SK-N-SH (cell line): ENCODE measurements around the gene MLKL. TPM values are rescaled to one million over a fixed set of nuclear protein-coding genes. Genes with fewer than 3 reads are reported as not detected.
"Not testable (repeated sequence)": the region's sequence is repeated elsewhere in the genome, so short reads cannot be mapped to it uniquely, and the experiment has no call there.

Source experiments
- CTCF ChIA-PET: fragments of 300-600, 350-600 bp; formaldehyde crosslinking; extraction: SDS; loops from one replicate; lab custom pipeline; 2021; lab: Yijun Ruan, JAX
- POLR2A ChIA-PET: fragments of 350-600 bp; sonication (Branson Sonifier 250); formaldehyde crosslinking; extraction: SDS; loops from one replicate; lab custom pipeline; 2020; ENCODE audit warnings: antibody characterized with exemption, inconsistent platforms; lab: Yijun Ruan, JAX
- DNase-seq: peaks from one replicate; pipeline ENCODE4 v3.0.0; 2012
- H2AFZ ChIP-seq: fragments of 200-600 bp; sonication (generic); 2 replicates; pipeline ENCODE4 v1.8.1; 2016; ENCODE audit warnings: antibody characterized with exemption, mild to moderate bottlenecking, low read depth
- H3F3A ChIP-seq: fragments of 200-600 bp; sonication (generic); replicated peaks from 2 replicates; pipeline ENCODE3; 2016; ENCODE audit warnings: antibody characterized with exemption, mild to moderate bottlenecking; ENCODE audit not compliant: insufficient read depth
- H3K27ac ChIP-seq, 2 experiments: fragments of 200-500 bp in 1 of 2; fragments of 200-600 bp in 1 of 2; sonication (Bioruptor generic) in 1 of 2; sonication (generic), shearing (Covaris generic) in 1 of 2; 2 replicates each; pipeline versions ENCODE4 v1.5.1 to v1.6.1; 2014 to 2016; ENCODE audit warnings: low read depth in 2 of 2, inconsistent platforms in 1 of 2, low read length in 1 of 2, mild to moderate bottlenecking in 1 of 2, mixed read lengths in 1 of 2
- H3K27me3 ChIP-seq: fragments of 200-600 bp; sonication (generic), shearing (Covaris generic); 2 replicates; pipeline ENCODE4 v1.6.1; 2016; ENCODE audit warnings: mixed run types; ENCODE audit not compliant: insufficient read depth
- H3K36me3 ChIP-seq, 2 experiments: fragments of 200-500 bp in 1 of 2; fragments of 200-600 bp in 1 of 2; sonication (Bioruptor generic) in 1 of 2; sonication (generic) in 1 of 2; replicated peaks in 1 of 2; 2 replicates each; pipeline versions ENCODE3 to v1.5.1; 2014 to 2016; ENCODE audit warnings: low read length in 1 of 2, mild to moderate bottlenecking in 1 of 2; ENCODE audit not compliant: insufficient read depth in 2 of 2, control insufficient read depth in 1 of 2
- H3K4me1 ChIP-seq, 2 experiments: fragments of 200-500 bp in 1 of 2; fragments of 200-600 bp in 1 of 2; sonication (Bioruptor generic) in 1 of 2; sonication (generic), shearing (Covaris generic) in 1 of 2; 2 replicates each; pipeline versions ENCODE4 v1.5.1 to v1.6.1; 2014 to 2016; ENCODE audit warnings: low read depth in 1 of 2, low read length in 1 of 2, mixed run types in 1 of 2; ENCODE audit not compliant: insufficient read depth in 2 of 2, control insufficient read depth in 1 of 2
- H3K4me2 ChIP-seq: fragments of 200-600 bp; sonication (generic), shearing (Covaris generic); 2 replicates; pipeline ENCODE4 v1.6.1; 2017; ENCODE audit warnings: mixed run types
- H3K4me3 ChIP-seq, 2 experiments: fragments of 200-500 bp in 1 of 2; fragments of 200-600 bp in 1 of 2; sonication (Bioruptor generic) in 1 of 2; sonication (generic), shearing (Covaris generic) in 1 of 2; 2 replicates each; pipeline versions ENCODE4 v1.5.1 to v1.8.1; 2014 to 2016; ENCODE audit warnings: low read depth in 2 of 2, inconsistent platforms in 1 of 2, low read length in 1 of 2, mild to moderate bottlenecking in 1 of 2, mixed read lengths in 1 of 2, moderate library complexity in 1 of 2
- H3K79me2 ChIP-seq: fragments of 200-600 bp; sonication (generic); 2 replicates; pipeline ENCODE4 v1.8.1; 2017; ENCODE audit warnings: mild to moderate bottlenecking; ENCODE audit not compliant: insufficient read depth
- H3K9ac ChIP-seq: fragments of 200-600 bp; sonication (generic); 2 replicates; pipeline ENCODE4 v1.6.1; 2017; ENCODE audit warnings: mixed run types
- H3K9me2 ChIP-seq: fragments of 200-600 bp; sonication (generic); 2 replicates; pipeline ENCODE4 v1.6.1; 2017; ENCODE audit warnings: mixed run types
- H3K9me3 ChIP-seq: fragments of 200-600 bp; sonication (generic); 2 replicates; pipeline ENCODE4 v1.6.1; 2017; ENCODE audit warnings: mixed run types, mild to moderate bottlenecking, moderate library complexity
- H4K20me1 ChIP-seq: fragments of 200-600 bp; sonication (generic); 2 replicates; pipeline ENCODE4 v1.6.1; 2017; ENCODE audit warnings: mild to moderate bottlenecking, mixed run types; ENCODE audit not compliant: insufficient read depth
- CTCF ChIP-seq: fragments of 200-600 bp; sonication (generic); IDR thresholded peaks from 2 replicates; pipeline ENCODE4 v1.6.1; 2017; ENCODE audit warnings: antibody characterized with exemption, mild to moderate bottlenecking, moderate library complexity
- ELF1 ChIP-seq: IDR thresholded peaks from 2 replicates; pipeline ENCODE4 v1.4.0; 2012
- EP300 ChIP-seq, 2 experiments: IDR thresholded peaks; 2 replicates each; pipeline versions ENCODE4 v1.4.0 to v1.6.1; 2012; ENCODE audit warnings: borderline replicate concordance in 1 of 2, low read depth in 1 of 2, low read length in 1 of 2
- FOSL2 ChIP-seq: IDR thresholded peaks from 2 replicates; pipeline ENCODE4 v1.4.0; 2012; ENCODE audit warnings: low read depth, mild to moderate bottlenecking, moderate library complexity, borderline replicate concordance
- FOXJ3 ChIP-seq: sonication (generic); formaldehyde crosslinking; IDR thresholded peaks from 2 replicates; pipeline ENCODE4 v1.5.1; 2020; ENCODE audit warnings: mild to moderate bottlenecking, missing genetic modification reagents
- GABPA ChIP-seq: IDR thresholded peaks from 2 replicates; pipeline ENCODE4 v1.4.0; 2012; ENCODE audit warnings: low read depth, mild to moderate bottlenecking
- GATA2 ChIP-seq: sonication (generic); formaldehyde crosslinking; IDR thresholded peaks from 2 replicates; pipeline ENCODE4 v1.5.0; 2020; ENCODE audit warnings: mild to moderate bottlenecking, missing genetic modification reagents
- NRF1 ChIP-seq: IDR thresholded peaks from 2 replicates; pipeline ENCODE4 v1.6.1; 2012; ENCODE audit warnings: low read depth, mild to moderate bottlenecking, low read length
- RCOR1 ChIP-seq: fragments of 150-350 bp; IDR thresholded peaks from 2 replicates; pipeline ENCODE4 v1.6.1; 2017; ENCODE audit warnings: antibody characterized with exemption, low read length
- RXRA ChIP-seq: IDR thresholded peaks from 2 replicates; pipeline ENCODE4 v1.4.0; 2012; ENCODE audit warnings: low read depth, mild to moderate bottlenecking, borderline replicate concordance
- SIN3A ChIP-seq: IDR thresholded peaks from 2 replicates; pipeline ENCODE4 v1.6.1; 2012; ENCODE audit warnings: low read depth, mild to moderate bottlenecking, low read length, moderate library complexity, borderline replicate concordance
- SMC3 ChIP-seq: IDR thresholded peaks from 2 replicates; pipeline ENCODE4 v1.6.1; 2012; ENCODE audit warnings: low read depth, low read length, improper control_type of control experiment
- TAF1 ChIP-seq: IDR thresholded peaks from 2 replicates; pipeline ENCODE4 v1.6.1; 2012; ENCODE audit warnings: low read depth, mild to moderate bottlenecking, low read length, moderate library complexity, borderline replicate concordance
- YY1 ChIP-seq: IDR thresholded peaks from 2 replicates; pipeline ENCODE4 v1.4.0; 2012; ENCODE audit warnings: low read depth, mild to moderate bottlenecking
- WGBS: methylation state at CpG from one replicate; pipeline ENCODE4 v1.1.6; 2017; ENCODE audit warnings: low lambda C conversion rate; 5-methylcytosine and 5-hydroxymethylcytosine counted together
- polyA plus RNA-seq, 3 experiments: library from polyadenylated mRNA; depleted of rRNA; stranded (reverse); fragments of >200 nt; gene quantifications; 2 replicates each; pipeline ENCODE4 v1.2.3, GENCODE V29; 2012
- TF ChIP-seq, protein P1 (sequence below): IDR thresholded peaks from 2 replicates; pipeline ENCODE4 v1.4.0; 2012; ENCODE audit warnings: low read depth
- TF ChIP-seq, protein P2 (sequence below): fragments of 150-350 bp; IDR thresholded peaks from 2 replicates; pipeline ENCODE4 v1.6.1; 2016; ENCODE audit warnings: mild to moderate bottlenecking, low read depth, low read length

MLKL gene
- polyA plus RNA-seq, 1 of the 3 experiments (the other 2 are of a cell fraction) = 3.6 TPM

- Histone ChIP-seq H3K9me2 (no peaks in the 10 kb centered on the region), H3K27me3 (no peaks in the 10 kb centered on the region; the same call in 1 of the 2 replicates), H3F3A (no peaks in the 10 kb centered on the region), H4K20me1 (no peaks in the 10 kb centered on the region), H3K9me3 (no peaks in the 10 kb centered on the region), H3K9ac (no peak overlapping the region), H3K4me3 (no peak overlapping the region), H3K36me3 (no peaks in the 10 kb centered on the region), H3K4me1 (no peaks in the 10 kb centered on the region), H3K79me2 (no peaks in the 10 kb centered on the region), H2AFZ (no peak overlapping the region), H3K27ac (no peak overlapping the region), H3K4me2 (no peak overlapping the region)
- TF ChIP-seq FOSL2 (no peak), GABPA (no peak), EP300 (IDR thresholded peaks at IDR 0.05; ENCODE audit: borderline replicate concordance in 1 of 2, low read depth in 1 of 2, low read length in 1 of 2) (no peak), RCOR1 (no peak), RXRA (no peak)
- TF ChIP-seq, protein P1, sequence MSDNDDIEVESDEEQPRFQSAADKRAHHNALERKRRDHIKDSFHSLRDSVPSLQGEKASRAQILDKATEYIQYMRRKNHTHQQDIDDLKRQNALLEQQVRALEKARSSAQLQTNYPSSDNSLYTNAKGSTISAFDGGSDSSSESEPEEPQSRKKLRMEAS = no peak
- CTCF ChIA-PET = interaction anchor here (0.6 to 3.3 kb wide), 2 partner anchors 90 to 281 kb away, joined by 3 to 13 read pairs; no protein-coding TSS in a partner anchor
- 80% methylated on average over 7 of the region's 7 CpGs for WGBS
- DNase-seq = no peak
- POLR2A ChIA-PET = no interaction called here
These were observed 22.6 kb upstream of the MLKL start for GRCh38 chr16:74723256-74723655.

DNA sequence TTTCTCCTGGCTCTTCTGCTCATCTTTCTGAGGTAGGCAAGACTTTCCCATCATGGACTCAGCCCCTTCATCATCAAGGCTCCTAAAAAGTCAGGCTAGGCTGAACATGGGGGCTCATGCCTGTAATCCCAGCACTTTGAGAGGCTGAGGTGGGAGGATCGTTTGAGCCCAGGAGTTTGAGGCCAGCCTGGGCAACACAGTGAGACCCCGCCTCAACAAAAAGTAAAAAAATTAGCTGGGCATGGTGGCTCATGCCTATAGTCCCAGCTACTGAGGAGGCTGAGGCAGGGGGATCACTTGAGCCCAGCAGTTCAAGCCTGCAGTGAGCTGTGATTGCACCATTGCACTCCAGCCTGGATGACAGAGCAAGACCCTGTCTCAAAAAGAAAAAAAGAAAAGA is 21.5 kb upstream of the MLKL start:
- POLR2A ChIA-PET, H3K4me3 ChIP-seq, H3K9me2 ChIP-seq, H3F3A ChIP-seq, H3K4me1 ChIP-seq, H3K4me2 ChIP-seq, H3K79me2 ChIP-seq, H3K9ac ChIP-seq, DNase-seq, H3K27me3 ChIP-seq, H2AFZ ChIP-seq, H3K36me3 ChIP-seq, H3K27ac ChIP-seq, H4K20me1 ChIP-seq, H3K9me3 ChIP-seq: not testable (repeated sequence)
- 46% methylated on average over 2 of the region's 2 CpGs for WGBS
- CTCF ChIA-PET = interaction anchor here (1.7 to 3.3 kb wide), 2 partner anchors 91 kb away, joined by 4 to 13 read pairs; no protein-coding TSS in a partner anchor

DNA sequence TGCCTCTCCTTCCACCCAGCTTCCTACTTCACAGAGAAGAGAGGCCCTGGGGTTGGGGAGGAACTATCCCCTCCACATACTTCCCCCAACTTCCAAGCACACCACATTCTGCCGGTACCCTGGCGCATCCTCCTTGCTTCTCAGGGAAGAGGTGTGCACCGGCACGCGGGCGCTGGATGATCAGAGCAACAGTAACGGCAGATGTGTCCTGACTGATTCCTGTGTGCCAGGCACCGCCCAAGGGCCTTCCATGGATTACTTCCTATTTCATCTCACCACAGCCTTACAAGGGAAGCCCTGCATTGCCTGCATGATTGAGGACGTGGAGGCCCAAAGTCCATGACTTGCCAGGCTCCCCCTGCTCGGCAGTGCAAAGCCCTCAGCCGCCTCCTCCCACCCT is 21.1 kb upstream of the MLKL start:
- WGBS = 75% methylated on average over 11 of the region's 11 CpGs
- CTCF ChIA-PET = interaction anchor here (1.4 to 3.7 kb wide), 3 partner anchors 12 to 141 kb away, joined by 4 to 20 read pairs (median 7); no protein-coding TSS in a partner anchor
- H3K4me1 ChIP-seq = no peaks in the 10 kb centered on the region

More for the DNA sequence above, 21.1 kb upstream of the MLKL start:
- Histone ChIP-seq H4K20me1 (no peaks in the 10 kb centered on the region), H3K9me2 (no peaks in the 10 kb centered on the region), H3K79me2 (no peaks in the 10 kb centered on the region), H3K4me2 (no peak overlapping the region), H3K36me3 (no peaks in the 10 kb centered on the region), H2AFZ (no peak overlapping the region), H3K27me3 (no peaks in the 10 kb centered on the region; the same call in 1 of the 2 replicates), H3F3A (no peaks in the 10 kb centered on the region), H3K9ac (no peak overlapping the region), H3K9me3 (no peaks in the 10 kb centered on the region), H3K4me3 (no peak overlapping the region), H3K27ac (no peak overlapping the region)
- POLR2A ChIA-PET = no interaction called here
- no peak for DNase-seq
- TF ChIP-seq ELF1 (no peak), TAF1 (no peak), SIN3A (no peak), GATA2 (no peak), SMC3 (no peak), NRF1 (no peak), YY1 (no peak), CTCF (no peak), FOXJ3 (no peak), RCOR1 (no peak)
- TF ChIP-seq, protein P2, sequence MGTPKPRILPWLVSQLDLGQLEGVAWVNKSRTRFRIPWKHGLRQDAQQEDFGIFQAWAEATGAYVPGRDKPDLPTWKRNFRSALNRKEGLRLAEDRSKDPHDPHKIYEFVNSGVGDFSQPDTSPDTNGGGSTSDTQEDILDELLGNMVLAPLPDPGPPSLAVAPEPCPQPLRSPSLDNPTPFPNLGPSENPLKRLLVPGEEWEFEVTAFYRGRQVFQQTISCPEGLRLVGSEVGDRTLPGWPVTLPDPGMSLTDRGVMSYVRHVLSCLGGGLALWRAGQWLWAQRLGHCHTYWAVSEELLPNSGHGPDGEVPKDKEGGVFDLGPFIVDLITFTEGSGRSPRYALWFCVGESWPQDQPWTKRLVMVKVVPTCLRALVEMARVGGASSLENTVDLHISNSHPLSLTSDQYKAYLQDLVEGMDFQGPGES = no peak
